Measurements from ENCODE around the gene NCK2. TPM values are rescaled to one million over a fixed set of nuclear protein-coding genes. Genes with fewer than 3 reads are reported as not detected.

The NCK2 gene
- total and polyA plus RNA-seq, 9 of the 15 experiments (the other 6 are each of a cell fraction or from before 2014, with no cell fraction given): 0.90 to 27.9 (median 15.9) TPM

GRCh38 chr2:105754994-105755393 lies 10.3 kb downstream of the NCK2 start:
- Histone ChIP-seq H3K9ac (ENCODE audit: insufficient read depth in 1 of 2, low read depth in 2 of 2, low read length in 2 of 2) (no peak overlapping the region), H3K27me3 (ENCODE audit: control insufficient read depth in 2 of 2, insufficient read depth in 2 of 2, low read length in 2 of 2) (no peaks in the 10 kb centered on the region), H4K20me1 (replicated peaks; ENCODE audit: control insufficient read depth, insufficient read depth, low read length) (peaks cover 3% of the 10 kb centered on the region), H3K36me3 (ENCODE audit: control insufficient read depth, insufficient read depth, low read length) (peaks cover 2% of the 10 kb centered on the region; the same call in 1 of the 3 replicates), H2AFZ (ENCODE audit: low read depth, low read length) (no peak overlapping the region), H3K9me1 (ENCODE audit: control insufficient read depth, insufficient read depth, low read length) (no peaks in the 10 kb centered on the region), H3K4me3 (no peak overlapping the region), H3K4me1 (replicated peaks in 1 of 2; ENCODE audit: control insufficient read depth in 2 of 2, insufficient read depth in 2 of 2, low read length in 2 of 2) (no peaks in the 10 kb centered on the region; a peak in 3 of 5 replicates), H3K79me2 (ENCODE audit: control insufficient read depth, insufficient read depth, low read length) (peaks cover 13% of the 10 kb centered on the region; the same call in 1 of the 3 replicates), H3K4me2 (ENCODE audit: insufficient read depth, low read length) (no peak overlapping the region), H3K9me3 (replicated peaks; ENCODE audit: control insufficient read depth, insufficient read depth, low read depth, low read length) (no peaks in the 10 kb centered on the region), H3K27ac (ENCODE audit: extremely low read depth, low read depth, low read length) (no peak overlapping the region)
- FAIRE-seq (no peak), DNase-seq (ENCODE audit: extremely low read depth in 1 of 4, low spot score in 3 of 4) (no peak), ATAC-seq (no peak)
- CTCF ChIA-PET (ENCODE audit: low intra/inter-chr PET ratio): interaction anchor here (0.7 kb wide), 1 partner anchor 11 kb away, joined by 3 read pairs; no protein-coding TSS in a partner anchor
- POLR2A ChIA-PET: interaction anchor here (1.4 to 2.1 kb wide), 2 partner anchors 8 to 9 kb away, joined by 6 to 7 read pairs; no protein-coding TSS in a partner anchor
- intact Hi-C loops (cut with micrococcal nuclease): no loop called here
- no TSS peak for BruUV-seq (replicated peaks)
- in situ Hi-C loops (cut with MboI): no loop called here
- 75% methylated on average over 6 of the region's 6 CpGs for WGBS (ENCODE audit: insufficient coverage, low coverage, missing lambda C conversion rate)
- TF ChIP-seq RREB1 (CRISPR knock-in tag; IDR thresholded peaks at IDR 0.05) (no peak), ESRRA (IDR thresholded peaks at IDR 0.05; ENCODE audit: borderline replicate concordance, low read depth) (no peak), FUS (optimal IDR thresholded peaks at IDR 0.05; ENCODE audit: low read depth, low read length) (no peak), E2F8 (IDR thresholded peaks at IDR 0.05; ENCODE audit: low read depth, partially characterized antibody) (no peak), OTX1 (CRISPR knock-in tag; IDR thresholded peaks at IDR 0.05) (no peak), ZKSCAN8 (CRISPR knock-in tag; IDR thresholded peaks at IDR 0.05) (no peak), PML (IDR thresholded peaks at IDR 0.05; ENCODE audit: low read length) (no peak), ZNF12 (CRISPR knock-in tag; IDR thresholded peaks at IDR 0.05) (no peak), FOXK1 (CRISPR knock-in tag; IDR thresholded peaks at IDR 0.05; ENCODE audit: borderline replicate concordance) (no peak), FOSL1 (tag; conservative IDR thresholded peaks at IDR 0.05) (no peak), NKRF (IDR thresholded peaks at IDR 0.05; ENCODE audit: borderline replicate concordance) (no peak), CHD4 (IDR thresholded peaks at IDR 0.05; ENCODE audit: insufficient read depth, insufficient replicate concordance, low read depth, low read length, poor library complexity, severe bottlenecking) (no peak)

Data from K562 (cell line).